Suppressor macrophage treated with lipopolysaccharide for 1 hour (primary cell): ENCODE results near the gene LMX1A.

Experiments used
- DNase-seq, 3 donors: peaks; one replicate each; pipeline ENCODE4 v3.0.0-alpha.2; 2020 to 2022

The LMX1A gene

DNA sequence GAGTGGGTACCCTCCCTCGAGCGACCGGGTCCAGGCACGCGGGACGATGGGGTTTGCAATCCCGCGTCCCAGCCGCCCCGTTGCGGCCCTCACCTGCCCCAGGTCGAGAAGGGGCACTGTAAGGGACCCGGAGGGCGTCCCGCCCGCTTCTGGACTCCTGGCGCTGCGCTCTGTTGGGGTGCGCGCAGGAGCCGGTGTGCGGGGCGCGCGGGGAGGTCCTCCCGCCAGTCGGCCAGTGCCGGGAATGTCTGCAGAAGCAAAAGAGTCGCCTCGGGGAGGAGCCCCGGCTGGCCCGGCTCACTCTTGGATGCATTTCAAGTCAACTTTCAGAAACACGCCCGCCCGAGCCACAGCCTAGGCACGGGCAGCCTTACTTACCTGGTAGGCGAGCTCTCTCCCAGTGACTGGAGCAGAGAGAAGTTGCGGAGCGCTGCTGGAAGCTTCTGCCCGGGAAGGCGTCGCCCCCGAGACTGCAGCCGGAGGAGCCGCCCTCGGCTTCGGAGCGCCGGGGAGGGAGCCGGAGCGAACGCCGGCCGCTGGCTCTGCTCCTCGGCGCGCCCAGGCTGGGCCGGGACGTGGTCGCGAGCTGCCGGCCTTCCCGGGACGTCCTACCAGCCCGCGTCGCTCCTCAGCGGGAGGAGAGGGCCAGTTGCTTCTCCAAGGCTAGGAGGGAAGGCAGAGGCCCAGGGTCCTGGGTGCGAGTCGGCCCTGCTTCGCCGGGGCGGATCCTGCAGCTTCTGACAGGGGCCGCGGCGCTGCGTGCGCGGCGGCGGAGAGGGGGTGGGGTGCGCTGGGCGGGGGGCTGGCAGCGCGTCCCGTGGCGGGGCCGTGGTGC lies at the start of gene LMX1A:
Gene LMX1A (minus strand): TSS at position 739 of the 835 bp plus-strand sequence. CDS start 1,156 bp downstream, outside the sequence.
- no peak for DNase-seq

GRCh38 chr1:165403835-165404482 lies 47.4 kb upstream of the LMX1A start:
- DNase-seq = peak; percentile 26 to 32 (median 27)

- DNase-seq = no peak
Measured at GRCh38 chr1:165402517-165403111, 46.1 kb upstream of the LMX1A start.

GRCh38 chr1:165397944-165398343 lies 41.4 kb upstream of the LMX1A start:
- peak; percentile 43 to 63 (median 56) for DNase-seq

- DNase-seq = no peak
Measured at GRCh38 chr1:165395901-165396300, 39.4 kb upstream of the LMX1A start.

DNA sequence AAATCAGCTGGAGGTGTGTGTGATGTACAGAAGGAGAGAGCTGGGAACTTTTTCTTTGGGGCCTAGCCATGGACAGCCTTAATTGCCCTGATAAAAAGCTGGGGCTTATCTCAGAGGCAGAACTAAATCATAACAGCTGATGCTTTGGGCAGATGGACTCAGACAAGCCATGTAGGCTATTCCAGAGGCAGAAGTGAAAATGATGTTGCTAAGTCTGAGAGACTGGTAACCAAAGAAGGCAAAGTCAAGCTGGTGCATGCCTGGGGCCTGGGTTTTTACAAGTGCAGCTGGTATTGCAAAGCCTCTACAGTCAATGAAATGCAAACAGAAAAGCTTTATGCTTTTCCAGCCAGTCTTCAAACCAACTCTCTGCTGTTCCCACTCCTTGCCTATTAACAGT lies 39.0 kb upstream of the LMX1A start:
- DNase-seq = no peak

- peak; percentile 85 to 90 (median 89) for DNase-seq
Measured at GRCh38 chr1:165392634-165393571, 36.4 kb upstream of the LMX1A start.

- DNase-seq = no peak
Measured at GRCh38 chr1:165389609-165390008, 33.1 kb upstream of the LMX1A start.

DNA sequence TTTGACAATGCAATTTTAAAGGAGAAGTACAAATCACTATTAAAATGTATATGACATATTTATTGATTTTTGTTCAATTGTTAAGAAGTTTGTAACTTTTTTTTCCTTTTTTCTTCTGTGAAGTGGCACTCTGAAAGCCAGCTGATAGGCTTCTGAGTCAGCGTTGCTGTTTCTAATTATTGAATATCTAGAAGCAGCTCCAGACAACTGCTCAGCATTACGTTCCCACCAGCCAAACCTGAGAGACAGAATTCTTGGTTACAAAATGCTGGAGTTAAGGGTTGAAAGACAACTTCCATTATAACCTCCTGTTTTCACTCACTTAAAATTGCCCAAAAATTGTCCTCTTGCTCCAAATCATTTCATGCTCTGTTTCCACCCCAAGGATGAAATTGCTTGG lies 31.4 kb upstream of the LMX1A start:
- no peak for DNase-seq

- DNase-seq = no peak
Measured at GRCh38 chr1:165387505-165387904, 31.0 kb upstream of the LMX1A start.

GRCh38 chr1:165383599-165384405 lies 27.3 kb upstream of the LMX1A start:
- no peak for DNase-seq

- no peak for DNase-seq
Measured at GRCh38 chr1:165383067-165383466, 26.6 kb upstream of the LMX1A start.

DNA sequence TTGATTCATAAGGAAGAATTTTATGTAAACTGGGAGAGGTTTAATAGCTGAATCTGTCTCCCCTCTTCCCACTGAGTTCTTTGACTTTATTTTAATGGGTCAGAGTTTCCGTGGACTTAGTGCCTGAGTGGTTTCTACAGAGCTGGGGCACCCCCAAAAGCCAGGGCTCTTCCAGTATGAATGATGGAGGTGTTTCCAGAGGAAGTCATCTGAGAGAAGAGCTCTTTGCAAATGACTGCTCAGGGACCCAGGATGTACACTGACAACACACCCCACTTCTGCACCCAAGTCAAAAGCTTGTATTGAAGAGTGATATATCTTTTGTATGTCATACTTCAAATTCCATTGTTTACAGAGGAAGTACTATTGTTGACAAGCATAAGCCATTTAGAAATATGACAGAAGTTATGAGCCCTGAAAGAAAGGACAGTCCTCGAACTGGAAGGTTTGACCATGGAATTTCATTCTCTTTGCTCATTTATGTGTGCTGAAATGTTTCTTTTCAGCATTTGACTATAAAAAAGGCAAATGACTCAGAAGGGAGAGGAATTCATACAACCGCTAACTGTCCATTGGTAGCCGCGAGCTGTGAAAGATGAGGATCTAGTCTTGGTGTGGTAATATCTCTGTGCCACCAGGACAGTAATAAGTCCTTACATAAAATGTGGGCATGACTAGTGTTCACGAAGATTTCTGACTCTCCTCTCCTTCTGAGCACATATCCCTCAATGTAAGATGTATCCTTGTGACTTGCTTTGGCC lies 25.4 kb upstream of the LMX1A start:
- DNase-seq = no peak

- no peak for DNase-seq
Measured at GRCh38 chr1:165376811-165377311, 20.3 kb upstream of the LMX1A start.

DNA sequence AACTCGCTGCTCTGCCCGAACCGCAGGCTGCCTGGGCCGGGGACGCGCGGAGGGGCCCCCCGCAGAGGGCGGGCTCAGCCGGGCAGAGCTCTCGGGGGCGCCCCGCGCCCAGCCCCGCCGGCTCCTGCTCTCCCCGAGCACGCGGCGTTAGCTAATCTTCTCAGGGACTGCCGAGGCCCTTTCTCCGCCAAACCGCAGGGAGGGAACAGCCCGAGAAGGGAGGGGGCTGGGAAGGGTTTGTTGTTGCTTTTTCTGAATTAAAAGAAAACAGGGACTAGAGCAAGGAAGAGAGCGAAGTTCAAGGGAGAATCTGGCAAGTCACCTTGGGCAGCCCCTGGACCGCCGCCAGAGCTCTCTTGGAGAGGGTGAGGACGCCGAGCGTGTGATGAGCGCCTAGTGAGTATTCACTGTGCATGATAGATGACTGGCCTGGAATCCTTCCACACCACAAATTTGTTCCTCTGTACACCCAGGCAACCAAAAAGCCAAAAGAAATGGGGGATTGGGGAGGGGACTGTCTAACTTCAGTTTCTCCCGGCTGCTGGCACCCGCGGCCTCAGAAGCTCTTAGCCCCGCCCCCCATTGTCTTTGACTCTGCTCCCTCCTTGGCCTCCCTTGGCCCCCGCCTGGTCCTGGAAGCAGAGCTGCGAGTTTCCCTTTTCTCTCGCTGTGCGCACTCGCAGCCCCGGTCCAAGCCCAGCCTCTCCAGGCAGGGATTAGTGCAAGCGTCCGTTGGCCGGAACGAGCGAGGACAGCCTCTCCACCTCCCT lies 19.7 kb upstream of the LMX1A start:
- DNase-seq = peak; percentile 75 to 87 (median 84)

GRCh38 chr1:165375623-165376022 lies 19.1 kb upstream of the LMX1A start:
- no peak for DNase-seq

GRCh38 chr1:165371588-165372225 lies 15.2 kb upstream of the LMX1A start:
- peak; percentile 31 to 63 (median 45) for DNase-seq

DNA sequence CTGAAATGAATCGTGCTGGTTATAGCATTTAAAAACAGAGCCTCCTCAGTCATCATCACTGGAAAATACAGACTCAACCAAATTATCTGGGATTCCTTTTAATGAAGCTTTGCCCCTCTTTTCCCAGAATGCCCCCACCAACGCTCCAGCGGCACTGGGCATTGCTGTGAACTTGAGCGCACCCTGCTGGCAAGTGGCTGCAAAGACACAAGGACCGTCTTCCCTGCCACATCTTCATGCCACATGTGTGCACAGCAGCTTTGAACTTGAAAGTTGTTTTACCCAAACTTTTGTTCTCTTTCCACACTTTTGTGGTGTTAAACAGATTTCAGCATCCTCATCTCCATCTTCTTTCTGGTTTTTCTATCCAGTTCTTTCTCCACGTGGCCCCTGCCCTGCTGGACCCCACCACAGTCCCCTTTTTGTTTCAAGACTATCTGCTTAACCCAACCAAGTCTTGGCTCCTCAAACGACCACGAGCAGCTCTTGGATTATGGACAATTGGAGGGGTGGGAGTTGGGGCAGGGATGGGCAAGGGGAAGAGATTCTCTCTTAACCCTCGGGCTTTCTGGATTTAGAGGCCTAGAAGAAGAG lies 12.8 kb upstream of the LMX1A start:
- DNase-seq = peak; percentile 73 to 79 (median 78)
